CD4-positive, alpha-beta T cell treated with Interleukin-10 for 1 hour (primary cell): Measurements from ENCODE around the gene TTC14.
A peak's percentile ranks its signal among the peaks of the same experiment; 100 is the strongest.
"Not testable (repeated sequence)": the region's sequence is repeated elsewhere in the genome, so short reads cannot be mapped to it uniquely, and the experiment has no call there.

Source experiments
- DNase-seq: peaks from one replicate; pipeline ENCODE4 v3.0.0-alpha.2; 2020

TTC14 gene, protein sequence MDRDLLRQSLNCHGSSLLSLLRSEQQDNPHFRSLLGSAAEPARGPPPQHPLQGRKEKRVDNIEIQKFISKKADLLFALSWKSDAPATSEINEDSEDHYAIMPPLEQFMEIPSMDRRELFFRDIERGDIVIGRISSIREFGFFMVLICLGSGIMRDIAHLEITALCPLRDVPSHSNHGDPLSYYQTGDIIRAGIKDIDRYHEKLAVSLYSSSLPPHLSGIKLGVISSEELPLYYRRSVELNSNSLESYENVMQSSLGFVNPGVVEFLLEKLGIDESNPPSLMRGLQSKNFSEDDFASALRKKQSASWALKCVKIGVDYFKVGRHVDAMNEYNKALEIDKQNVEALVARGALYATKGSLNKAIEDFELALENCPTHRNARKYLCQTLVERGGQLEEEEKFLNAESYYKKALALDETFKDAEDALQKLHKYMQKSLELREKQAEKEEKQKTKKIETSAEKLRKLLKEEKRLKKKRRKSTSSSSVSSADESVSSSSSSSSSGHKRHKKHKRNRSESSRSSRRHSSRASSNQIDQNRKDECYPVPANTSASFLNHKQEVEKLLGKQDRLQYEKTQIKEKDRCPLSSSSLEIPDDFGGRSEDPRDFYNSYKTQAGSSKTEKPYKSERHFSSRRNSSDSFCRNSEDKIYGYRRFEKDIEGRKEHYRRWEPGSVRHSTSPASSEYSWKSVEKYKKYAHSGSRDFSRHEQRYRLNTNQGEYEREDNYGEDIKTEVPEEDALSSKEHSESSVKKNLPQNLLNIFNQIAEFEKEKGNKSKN

DNA sequence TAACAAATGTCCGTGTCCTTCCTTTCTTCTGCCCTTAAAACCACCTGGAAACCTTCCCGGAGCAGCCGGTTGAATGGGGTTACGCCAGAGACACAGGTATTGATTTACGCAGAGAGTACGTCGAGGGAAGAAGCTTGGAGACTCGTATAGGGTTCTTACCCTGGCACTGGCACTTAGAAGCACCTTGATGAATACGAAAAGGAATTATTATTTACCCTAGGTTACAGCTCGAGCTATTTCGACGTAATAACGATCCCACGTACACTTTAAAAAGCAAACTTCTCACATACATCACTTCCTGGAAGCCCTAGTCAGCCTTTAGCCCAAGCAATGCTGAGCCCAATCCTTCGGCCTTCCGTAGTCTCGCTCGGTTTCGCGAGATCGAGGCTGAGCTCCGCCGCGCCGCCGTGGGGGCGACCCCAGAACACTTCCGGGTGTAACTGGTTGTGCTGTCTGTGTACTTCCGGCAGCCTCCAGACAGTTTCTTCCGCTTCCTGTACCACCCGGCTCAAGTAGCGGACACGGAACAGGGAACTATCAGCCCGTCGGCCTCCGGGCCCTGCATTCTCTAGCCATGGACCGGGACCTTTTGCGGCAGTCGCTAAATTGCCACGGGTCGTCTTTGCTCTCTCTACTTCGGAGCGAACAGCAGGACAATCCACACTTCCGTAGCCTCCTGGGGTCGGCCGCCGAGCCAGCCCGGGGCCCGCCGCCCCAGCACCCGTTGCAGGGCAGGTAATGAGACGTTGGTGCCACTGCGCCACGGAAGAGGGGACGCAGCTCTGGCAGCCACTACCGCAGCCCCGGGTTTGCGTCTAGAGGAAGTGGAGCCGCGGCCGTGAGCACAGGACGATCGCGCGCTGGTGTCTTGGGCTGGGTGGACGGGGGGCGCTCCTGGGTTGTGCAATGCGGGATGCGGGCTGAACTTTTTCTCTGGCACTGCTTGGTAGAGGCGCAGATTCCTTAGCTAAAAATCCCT, at the start of gene TTC14:
TSS of gene TTC14 (plus strand) at position 476 of the 979 bp plus-strand sequence. CDS start at position 575, 99 bp downstream.
- peak; percentile 96 for DNase-seq

DNA sequence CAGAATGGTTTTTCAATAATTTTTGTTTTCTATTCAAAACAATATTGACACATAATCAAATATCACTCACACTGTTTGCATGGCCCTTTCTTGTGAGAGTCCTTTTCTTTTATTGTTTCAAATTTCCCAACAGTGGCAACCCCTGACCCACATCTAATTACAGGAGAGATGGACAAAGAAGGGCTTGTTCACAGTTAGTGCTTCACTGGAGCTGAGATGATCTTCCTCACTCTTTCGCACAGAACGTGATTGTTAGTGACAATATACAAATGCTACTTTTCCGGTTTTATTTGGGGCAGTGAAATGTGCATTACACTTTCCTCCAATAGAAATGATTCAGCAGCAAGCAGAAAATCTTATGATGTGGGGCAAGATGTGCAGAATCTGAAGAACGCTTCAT, 38.6 kb upstream of the TTC14 start:
- DNase-seq = no peak

DNA sequence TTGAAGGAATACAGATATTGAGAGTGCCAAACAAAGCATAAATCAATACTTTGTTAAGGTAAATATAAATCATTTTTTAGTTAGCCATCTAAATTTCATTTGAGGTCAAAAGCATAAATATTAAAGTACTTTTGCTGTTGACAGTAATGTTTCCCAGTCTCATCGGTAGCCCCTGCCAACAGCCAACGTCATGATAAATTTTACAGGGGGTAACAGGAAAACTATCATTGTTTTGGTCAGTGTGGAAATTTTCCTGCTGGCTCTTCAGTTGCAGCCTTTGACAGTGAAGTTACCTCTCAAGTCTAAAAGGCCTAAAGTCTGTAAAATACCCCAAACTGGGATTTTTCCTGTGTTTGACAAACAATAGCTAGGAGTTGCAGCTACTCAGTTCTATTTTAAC, 37.3 kb upstream of the TTC14 start:
- no peak for DNase-seq

DNA sequence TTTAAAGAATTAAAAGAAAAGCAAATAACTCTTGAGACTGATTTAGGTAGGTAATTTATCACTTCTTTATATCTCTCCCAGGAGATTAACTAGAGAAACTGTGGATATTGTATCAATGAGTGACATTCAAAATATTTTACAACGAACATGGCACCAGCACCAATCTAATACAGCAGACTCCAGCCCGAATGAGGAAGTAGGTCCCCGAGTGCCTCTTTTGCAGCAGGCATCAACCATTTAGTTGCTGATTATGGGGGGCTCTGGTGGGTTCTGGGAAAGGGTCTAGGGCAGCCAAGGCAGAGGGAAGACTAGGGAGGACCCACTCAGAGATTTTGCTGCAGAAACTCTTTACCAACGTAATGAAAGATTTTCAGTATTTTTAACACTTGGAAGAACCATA, 31.7 kb upstream of the TTC14 start:
- no peak for DNase-seq

DNA sequence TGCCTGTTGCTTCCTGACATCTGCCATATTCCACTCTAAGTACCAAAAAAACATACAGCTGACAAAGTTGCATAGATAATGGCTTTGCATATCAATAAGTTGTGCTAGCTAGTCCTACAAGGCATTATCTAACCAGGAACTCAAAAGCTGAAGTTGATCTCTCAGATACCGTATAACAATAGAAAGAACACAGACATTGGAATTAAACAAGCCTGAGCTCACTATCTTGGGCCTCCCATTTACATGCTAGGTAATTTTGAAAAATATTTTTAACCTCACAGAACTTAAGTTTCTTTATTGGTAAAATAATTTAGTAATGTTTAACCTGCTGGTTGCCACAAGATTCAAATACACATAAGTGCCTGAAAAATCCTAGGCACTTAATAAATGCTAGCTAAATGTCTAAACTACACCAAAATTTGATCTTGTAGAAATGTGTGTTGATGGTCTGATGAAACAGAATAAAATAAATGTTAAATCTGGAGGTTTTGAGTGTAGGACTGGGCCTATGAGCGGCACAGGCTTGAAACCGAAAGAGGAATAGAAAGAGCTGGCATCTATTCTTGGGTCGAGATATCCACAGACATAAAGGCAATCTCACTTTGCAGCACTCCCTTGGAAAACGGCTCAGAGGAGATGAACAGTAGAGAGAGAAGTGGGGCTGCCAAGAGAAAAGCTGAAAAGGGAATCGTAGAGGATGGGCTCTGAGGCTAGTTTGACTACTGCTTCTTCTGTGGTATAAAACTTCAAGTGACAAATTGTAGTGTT, 29.9 kb upstream of the TTC14 start:
- no peak for DNase-seq

DNA sequence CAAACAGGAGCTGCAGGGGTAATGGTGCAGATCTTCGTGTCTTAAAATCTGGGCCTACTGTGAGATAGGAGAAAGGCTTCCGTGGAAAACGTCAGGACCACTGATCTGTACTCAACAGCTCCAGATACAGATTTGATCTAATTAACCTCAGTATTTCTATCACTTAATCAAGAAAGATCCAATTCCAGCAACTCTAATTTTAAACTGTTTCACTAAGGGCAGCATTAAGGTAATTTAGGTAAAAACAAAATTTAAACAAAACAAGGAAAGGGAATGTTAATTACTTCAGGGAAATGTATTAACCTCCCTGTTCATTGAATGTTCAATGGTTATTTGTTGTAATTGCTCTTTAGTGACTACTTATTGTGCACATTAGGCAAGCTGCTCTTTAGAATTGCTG, 26.4 kb upstream of the TTC14 start:
- DNase-seq = no peak

DNA sequence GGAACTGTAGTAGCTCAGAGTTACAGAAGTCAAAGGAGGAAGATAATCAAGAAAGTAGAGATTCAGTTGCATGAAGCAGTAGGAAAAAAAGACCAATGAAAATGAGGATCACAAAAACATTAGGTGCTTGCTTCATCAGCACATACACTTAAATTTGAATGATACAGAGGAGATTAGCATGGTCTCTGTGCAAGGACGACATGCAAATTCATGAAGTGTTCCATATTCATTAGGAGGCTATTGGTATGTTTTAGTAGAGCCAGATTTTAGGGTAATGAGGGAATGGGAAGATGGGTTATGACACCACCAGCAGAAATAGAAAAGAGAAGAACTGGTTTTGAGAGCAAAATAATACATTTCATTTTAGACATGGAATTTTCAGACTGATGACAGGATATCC, 21.0 kb upstream of the TTC14 start:
- DNase-seq = no peak

DNA sequence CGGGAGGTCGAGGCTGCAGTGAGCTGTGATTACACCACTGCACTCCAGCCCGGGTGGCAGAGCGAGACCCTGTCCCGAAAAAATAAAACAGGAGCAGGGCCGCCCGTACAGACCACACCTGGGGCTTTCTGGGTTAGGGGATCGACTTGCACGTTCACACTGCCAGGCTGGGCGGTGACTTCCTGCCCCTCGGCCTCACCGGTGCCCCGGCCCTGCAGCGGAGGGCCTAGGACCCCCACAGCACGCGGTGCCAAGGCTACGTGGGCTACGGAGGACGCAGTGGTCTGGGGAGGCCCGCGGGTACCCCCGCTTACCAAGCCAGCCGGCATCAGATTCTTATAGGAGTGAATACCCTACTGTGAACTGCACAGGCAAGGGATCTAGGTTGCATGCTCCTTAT, 11.6 kb upstream of the TTC14 start:
- DNase-seq = no peak

DNA sequence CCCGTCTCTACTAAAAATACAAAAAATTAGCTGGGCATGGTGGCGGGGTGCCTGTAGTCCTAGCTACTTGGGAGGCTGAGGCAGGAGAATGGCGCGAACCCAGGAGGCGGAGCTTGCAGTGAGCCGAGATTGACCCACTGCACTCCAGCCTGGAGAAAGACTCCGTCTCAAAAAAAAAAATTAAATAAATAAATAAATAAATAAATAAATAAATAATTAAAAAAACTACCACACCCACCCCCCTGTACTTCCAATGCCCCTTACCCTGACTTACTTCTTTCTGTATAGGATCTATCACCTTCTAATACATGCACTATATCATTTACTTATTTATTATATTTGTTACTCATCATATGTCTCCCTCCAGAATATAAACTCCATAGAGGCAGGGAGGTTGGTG, 8.3 kb upstream of the TTC14 start:
- DNase-seq = not testable (repeated sequence)

DNA sequence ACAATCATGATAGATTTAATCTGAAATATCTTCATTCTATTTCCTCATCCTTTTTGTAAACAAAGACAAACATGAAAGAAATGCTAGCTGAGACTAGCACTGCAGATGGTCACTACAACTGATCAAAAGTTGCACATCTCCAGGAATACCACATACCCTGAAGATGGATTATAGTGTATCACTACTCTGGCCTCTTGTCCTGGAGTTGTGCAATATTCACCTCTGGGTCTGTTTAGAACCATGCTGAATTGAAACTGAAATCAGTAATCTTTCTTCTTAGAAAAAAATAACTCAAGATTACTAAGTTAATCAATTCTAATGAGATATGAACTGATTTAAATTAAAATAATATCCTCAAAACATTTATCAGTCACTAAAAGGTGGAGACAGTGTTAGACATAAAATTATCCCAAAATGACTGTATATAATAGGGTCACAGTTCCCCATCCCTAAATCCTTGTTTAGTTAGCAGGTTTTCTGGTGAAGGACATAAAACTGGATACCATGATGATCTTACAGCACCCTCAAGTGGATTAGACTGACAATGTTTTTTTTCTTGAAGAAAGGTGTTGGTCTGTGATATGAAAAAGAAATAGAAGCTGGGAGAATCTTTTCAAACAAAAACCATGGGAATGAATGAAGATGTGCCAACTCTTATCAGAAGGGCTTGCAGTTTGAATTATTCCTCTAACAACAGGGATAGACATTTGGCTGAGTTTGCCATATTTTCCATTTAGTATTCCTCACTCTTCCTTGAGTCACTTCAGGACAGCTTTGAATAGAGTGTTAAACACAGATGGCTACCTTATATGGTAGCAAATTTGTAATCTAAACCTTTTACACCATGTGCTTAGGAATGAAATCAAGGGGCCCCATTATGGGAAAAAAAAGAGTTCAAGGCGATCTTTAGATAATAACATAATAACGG, 7.1 kb upstream of the TTC14 start:
- DNase-seq = no peak

DNA sequence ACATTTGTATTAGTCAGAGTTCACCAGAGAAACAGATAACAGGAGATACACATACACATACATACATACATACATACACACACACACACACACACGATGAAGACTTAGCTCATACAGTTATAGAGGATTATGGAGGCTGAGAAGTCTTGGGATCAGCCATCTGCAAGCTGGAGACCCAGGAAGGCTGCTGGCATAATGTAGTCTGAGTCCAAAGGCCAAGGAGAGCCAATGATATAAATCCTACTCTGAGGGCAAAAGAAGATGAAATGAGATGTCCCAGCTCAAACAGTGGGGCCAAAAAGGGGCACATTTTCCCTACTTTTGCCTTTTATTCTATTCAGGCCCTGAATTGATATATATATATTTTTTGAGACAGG, 6.4 kb upstream of the TTC14 start:
- no peak for DNase-seq

DNA sequence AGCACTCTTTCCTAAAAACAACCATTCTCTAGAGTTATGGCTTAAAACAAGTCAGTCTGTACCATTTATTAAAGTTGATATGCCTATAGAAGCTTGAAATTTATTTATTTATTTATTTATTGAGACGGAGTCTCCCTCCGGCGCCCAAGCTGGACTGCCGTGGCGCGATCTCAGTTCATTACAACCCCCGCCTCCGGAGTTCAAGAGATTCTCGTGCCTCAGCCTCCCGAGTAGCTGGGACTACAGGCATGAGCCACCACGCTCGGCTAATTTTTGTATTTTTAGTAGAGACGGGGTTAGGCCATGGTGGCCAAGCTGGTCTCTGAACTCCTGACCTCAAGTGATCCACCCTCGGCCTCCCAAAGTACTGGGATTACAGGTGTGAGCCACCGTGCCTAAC, 1.5 kb upstream of the TTC14 start:
- DNase-seq = no peak

DNA sequence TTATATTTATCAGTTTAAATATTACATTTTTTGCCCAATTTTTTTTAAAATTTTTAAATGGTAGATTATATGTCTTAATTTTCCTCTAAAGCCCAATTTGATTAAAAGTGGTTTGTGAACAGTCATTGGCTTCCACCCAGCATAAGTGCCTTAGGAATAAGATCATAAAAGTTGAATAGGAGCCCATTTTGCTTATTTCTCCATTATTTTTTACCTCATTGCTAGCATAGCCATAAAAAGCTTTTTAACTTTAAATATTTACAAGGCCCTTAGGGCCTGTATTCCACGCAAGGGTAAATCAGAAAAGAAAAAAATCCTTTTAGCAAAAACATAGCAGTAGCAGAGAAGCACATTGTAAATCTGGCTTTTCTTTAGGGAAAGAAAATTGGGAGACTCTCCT, 9.0 kb downstream of the TTC14 start:
- no peak for DNase-seq

DNA sequence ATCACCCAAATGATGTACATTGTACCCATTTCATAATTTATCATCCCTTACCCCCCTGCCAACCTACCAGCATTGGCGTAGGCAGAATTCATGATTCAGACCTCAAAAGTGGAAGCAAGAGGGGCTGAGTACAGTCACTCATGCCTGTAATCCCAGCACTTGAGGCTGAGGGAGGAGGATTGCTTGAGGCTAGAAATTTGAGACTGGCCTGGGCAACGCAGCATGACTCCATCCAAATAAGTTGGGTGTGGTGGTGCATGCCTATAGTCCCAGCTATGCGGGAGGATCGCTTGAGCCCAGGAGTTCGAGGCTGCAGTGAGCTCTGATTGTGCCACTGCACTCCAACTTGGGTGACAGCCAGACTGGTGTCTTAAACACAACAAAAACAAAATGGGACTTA, 10.4 kb downstream of the TTC14 start:
- no peak for DNase-seq

DNA sequence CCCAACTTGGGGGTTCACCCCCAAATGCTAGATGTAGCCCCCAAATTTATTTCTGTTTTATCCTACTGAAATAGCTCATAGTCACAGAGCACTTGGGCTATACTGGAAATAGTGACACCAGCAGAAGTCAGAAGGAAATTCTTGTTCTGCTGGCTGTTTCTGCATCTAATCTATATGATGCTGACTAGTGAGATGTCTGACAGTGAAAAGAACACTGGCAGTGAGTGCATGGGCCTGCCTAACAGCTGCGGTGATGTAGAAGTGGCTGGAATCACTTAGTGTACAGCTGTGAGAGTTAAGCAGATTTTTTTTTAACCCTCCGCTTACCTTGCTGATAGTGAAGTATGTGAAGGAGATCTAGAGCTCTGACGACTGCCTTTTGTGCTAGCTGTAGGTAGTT, 14.0 kb downstream of the TTC14 start:
- no peak for DNase-seq

DNA sequence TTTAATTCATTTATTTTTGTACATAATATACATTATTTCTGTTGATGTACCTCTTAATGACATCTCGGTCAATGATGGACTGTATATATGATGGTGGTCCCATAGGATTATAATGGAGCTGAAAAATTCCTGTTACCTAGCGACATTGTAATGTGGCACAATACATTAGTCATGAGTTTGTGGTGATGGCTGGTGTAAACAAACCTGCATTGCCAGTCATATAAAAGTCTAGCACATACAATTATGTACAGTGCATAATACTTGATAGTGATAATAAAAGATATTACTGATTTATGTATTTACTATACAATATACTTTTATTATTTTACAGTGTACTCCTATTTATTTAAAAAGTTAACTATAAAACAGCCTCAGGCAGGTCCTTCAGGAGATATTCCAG, 15.1 kb downstream of the TTC14 start:
- no peak for DNase-seq

DNA sequence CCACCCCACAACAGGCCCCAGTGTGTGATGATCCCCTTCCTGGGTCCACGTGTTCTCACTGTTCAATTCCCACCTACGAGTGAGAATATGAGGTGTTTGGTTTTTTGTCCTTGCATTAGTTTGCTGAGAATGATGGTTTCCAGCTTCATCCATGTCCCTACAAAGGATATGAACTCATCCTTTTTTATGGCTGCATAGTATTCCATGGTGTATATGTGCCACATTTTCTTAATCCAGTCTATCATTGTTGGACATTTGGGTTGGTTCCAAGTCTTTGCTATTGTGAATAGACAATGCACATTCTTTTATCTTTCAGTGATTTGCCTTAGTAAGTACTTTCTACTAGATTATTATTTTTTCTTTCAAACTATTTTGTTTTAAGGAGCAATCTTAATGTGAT, 16.6 kb downstream of the TTC14 start:
- not testable (repeated sequence) for DNase-seq

DNA sequence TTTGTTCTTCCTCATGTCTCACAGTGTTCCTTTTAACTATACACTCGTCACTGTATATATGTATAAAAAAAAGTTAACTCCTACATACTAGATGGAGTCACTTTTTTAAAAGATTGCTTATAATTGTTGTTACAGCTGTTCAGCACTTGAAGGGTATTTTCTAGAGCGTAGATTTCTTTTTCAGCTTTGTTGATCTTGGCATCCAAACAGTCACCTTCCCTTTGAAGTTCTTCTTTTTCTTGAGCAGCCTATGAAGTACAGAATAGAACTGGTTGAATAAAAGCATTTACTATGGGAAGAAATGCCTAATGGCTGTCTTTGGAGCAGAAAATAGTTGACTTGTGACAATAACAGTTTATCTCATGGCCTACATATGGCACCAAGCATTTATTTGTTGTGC, 17.8 kb downstream of the TTC14 start:
- DNase-seq = no peak

DNA sequence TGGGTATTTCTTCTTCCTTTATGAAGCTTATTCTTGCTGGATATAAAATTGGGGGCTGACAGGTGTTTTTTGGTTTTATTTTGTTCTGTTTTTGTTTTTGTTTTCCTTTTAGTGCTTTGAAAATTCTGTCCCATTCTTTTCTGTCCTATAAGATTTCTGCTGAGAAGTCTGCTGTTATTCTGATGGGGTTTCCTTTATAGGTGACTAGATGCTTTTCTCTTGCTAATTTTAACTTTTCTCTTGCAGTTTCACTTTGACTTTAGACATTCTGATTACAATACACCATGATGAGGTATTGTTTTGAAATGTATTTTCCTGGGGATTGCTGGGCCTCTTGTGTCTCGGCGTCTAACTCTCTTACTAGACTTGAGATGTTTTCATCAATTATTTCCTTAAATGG, 22.8 kb downstream of the TTC14 start:
- DNase-seq = no peak

DNA sequence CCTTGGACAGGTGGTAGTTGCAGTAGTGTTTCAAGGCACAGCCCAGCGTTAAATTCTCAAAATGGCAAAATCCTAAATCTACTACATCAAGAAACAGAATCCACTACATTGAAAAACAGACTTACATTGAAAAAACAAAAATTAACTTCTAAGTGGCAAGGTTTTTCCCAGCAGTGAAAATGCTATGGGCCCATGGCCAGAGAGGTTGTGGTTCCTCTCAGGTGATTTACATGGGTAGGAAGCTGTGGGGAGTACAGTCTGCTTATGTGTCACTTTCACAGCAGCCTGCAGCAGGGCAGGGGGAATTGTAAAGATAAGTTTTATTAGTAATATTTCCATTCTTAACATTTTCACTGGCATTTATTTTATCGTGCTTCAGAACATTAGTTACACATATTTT, 24.9 kb downstream of the TTC14 start:
- no peak for DNase-seq

DNA sequence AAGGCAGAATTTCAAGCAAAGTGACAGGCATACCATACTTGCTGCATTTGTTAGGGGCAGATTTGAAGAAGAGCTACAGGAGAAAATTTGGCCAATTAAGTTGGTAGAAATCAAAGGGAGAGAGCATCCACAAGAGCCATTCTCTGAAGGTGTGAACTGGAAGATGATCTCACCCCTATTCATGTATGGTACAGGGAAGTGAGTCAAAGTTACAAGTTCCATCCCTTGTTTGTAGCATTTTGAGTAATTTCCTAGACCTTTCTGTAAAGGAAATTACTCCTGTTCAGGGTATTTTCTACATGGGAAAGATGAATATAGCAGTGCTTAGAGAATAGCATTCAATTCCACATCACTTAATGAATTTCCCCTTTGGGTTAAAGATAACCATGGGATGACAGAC, 28.4 kb downstream of the TTC14 start:
- DNase-seq = no peak
